HEK293T (cell line): ENCODE data around the gene TRIM23.

ENCODE experiments used
- CTCF ChIA-PET: fragments of 350-600 bp; formaldehyde crosslinking; extraction: SDS; loops from one replicate; lab custom pipeline; 2021; ENCODE audit warnings: antibody characterized with exemption, inconsistent platforms; lab: Yijun Ruan, JAX
- POLR2A ChIA-PET: fragments of 350-600 bp; formaldehyde crosslinking; extraction: SDS; loops from one replicate; lab custom pipeline; 2020; ENCODE audit warnings: antibody characterized with exemption, inconsistent platforms; lab: Yijun Ruan, JAX
- DNase-seq: peaks from one replicate; pipeline ENCODE4 v3.0.0; 2012; ENCODE audit warnings: mixed read lengths; ENCODE audit errors: extremely low spot score
- ARNT ChIP-seq: fragments of 450-650 bp; IDR thresholded peaks from 2 replicates; pipeline ENCODE4 v1.6.1; 2017; ENCODE audit warnings: mild to moderate bottlenecking
- BHLHE40 ChIP-seq: fragments of 450-650 bp; IDR thresholded peaks from 2 replicates; pipeline ENCODE4 v1.6.1; 2016; ENCODE audit warnings: mild to moderate bottlenecking, moderate library complexity, borderline replicate concordance
- CTBP1 ChIP-seq: fragments of 450-650 bp; IDR thresholded peaks from 2 replicates; pipeline ENCODE4 v1.6.1; 2016; ENCODE audit warnings: borderline replicate concordance
- ELF4 ChIP-seq: fragments of 450-650 bp; IDR thresholded peaks from 2 replicates; pipeline ENCODE4 v1.6.1; 2017; ENCODE audit warnings: antibody characterized with exemption
- FOXA1 ChIP-seq: fragments of 450-650 bp; IDR thresholded peaks from 2 replicates; pipeline ENCODE4 v1.6.1; 2016; ENCODE audit warnings: mild to moderate bottlenecking
- FOXK2 ChIP-seq: fragments of 450-650 bp; IDR thresholded peaks from 2 replicates; pipeline ENCODE4 v1.6.1; 2016; ENCODE audit warnings: mild to moderate bottlenecking
- FOXM1 ChIP-seq: fragments of 450-650 bp; IDR thresholded peaks from 2 replicates; pipeline ENCODE4 v1.6.1; 2017; ENCODE audit warnings: mild to moderate bottlenecking, borderline replicate concordance
- HDGF ChIP-seq: fragments of 450-650 bp; IDR thresholded peaks from 2 replicates; pipeline ENCODE4 v1.6.1; 2017; ENCODE audit warnings: antibody characterized with exemption, borderline replicate concordance
- L3MBTL2 ChIP-seq: fragments of 450-650 bp; conservative IDR thresholded peaks from 2 replicates; pipeline ENCODE4 v1.6.1; 2016; ENCODE audit warnings: mild to moderate bottlenecking
- LEF1 ChIP-seq: fragments of 450-650 bp; IDR thresholded peaks from 2 replicates; pipeline ENCODE4 v1.6.1; 2017; ENCODE audit warnings: mild to moderate bottlenecking, borderline replicate concordance
- NFRKB ChIP-seq: fragments of 450-650 bp; IDR thresholded peaks from 2 replicates; pipeline ENCODE4 v1.6.1; 2016; ENCODE audit warnings: mild to moderate bottlenecking, moderate library complexity
- SP1 ChIP-seq: fragments of 450-650 bp; IDR thresholded peaks from 2 replicates; pipeline ENCODE4 v1.6.1; 2017
- SUZ12 ChIP-seq: fragments of 450-650 bp; IDR thresholded peaks from 2 replicates; pipeline ENCODE4 v1.6.1; 2016; ENCODE audit warnings: mild to moderate bottlenecking
- TARDBP ChIP-seq: fragments of 450-650 bp; IDR thresholded peaks from 2 replicates; pipeline ENCODE4 v1.6.1; 2016
- ZNF384 ChIP-seq: fragments of 450-650 bp; IDR thresholded peaks from 2 replicates; pipeline ENCODE4 v1.6.1; 2016
- TF ChIP-seq, protein P1 (sequence below): fragments of 450-650 bp; IDR thresholded peaks from 2 replicates; pipeline ENCODE4 v1.6.1; 2016

Gene TRIM23

DNA sequence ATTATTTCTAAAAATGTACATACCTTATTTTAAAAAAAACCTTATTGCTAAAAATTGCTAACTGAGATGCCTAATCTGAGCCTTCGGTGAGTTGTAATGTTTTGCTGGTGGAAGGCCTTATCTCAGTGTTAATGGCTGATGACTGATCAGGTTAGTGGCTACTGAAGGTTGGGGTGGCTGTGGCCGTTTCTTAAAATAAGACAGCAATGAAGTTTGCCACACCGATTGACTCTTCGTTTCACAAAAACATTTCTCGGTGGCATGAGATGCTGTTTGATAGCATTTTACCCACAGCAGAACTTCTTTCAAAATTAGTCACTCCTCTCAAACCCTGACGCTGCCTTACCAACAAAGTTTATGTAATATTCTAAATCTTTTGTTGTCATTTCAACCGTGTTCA is 75.9 kb downstream of the TRIM23 start:
- ChIA-PET POLR2A (no interaction called here), CTCF (no interaction called here)
- DNase-seq: no peak
- TF ChIP-seq FOXA1 (no peak), HDGF (no peak), FOXM1 (no peak), LEF1 (no peak), SUZ12 (no peak), ZNF384 (no peak), L3MBTL2 (no peak), FOXK2 (no peak), NFRKB (no peak), BHLHE40 (no peak), SP1 (no peak), ELF4 (no peak)
- TF ChIP-seq, protein P1, sequence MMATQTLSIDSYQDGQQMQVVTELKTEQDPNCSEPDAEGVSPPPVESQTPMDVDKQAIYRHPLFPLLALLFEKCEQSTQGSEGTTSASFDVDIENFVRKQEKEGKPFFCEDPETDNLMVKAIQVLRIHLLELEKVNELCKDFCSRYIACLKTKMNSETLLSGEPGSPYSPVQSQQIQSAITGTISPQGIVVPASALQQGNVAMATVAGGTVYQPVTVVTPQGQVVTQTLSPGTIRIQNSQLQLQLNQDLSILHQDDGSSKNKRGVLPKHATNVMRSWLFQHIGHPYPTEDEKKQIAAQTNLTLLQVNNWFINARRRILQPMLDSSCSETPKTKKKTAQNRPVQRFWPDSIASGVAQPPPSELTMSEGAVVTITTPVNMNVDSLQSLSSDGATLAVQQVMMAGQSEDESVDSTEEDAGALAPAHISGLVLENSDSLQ: no peak

DNA sequence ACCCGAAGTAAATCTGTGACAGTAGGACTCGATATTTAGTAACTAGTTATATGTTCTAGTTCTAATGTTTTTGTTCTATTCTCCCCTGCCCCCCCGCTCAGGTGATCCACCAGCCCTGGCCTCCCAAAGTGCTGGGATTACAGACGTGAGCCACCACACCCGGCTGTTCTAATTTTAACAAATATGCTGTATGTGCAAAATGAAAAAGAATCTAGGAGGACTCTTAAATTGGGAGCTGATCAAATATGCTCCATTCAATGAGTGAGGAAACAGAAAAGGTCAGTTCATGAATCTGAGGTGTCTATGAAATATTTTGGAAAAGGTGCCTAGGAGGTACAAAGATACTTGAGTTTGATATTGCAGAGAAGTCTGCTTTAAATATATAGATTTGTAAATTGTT is 78.0 kb downstream of the TRIM23 start:
- POLR2A ChIA-PET: no interaction called here
- CTCF ChIA-PET: no interaction called here

DNA sequence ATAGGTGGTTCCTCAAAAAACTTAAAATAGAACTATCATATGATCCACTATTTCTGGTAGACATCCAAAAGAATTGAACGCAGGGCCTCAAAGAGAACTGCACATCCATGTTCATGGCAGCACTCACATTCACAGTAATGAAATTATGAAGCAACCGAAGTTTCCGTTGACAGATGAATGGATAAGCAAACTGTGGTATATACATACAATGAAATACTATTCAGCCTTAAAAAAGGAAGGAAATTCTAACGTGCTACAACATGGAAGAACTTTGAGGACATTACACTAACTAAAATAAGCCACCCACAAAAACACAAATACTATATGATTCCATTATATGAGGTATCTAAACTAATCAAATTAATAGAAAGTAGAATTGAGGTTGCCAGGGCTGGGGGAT is 79.7 kb downstream of the TRIM23 start:
- TF ChIP-seq FOXA1 (no peak), TARDBP (no peak), ELF4 (no peak), FOXM1 (no peak), ARNT (no peak), ZNF384 (no peak), BHLHE40 (no peak), LEF1 (no peak), FOXK2 (no peak), HDGF (no peak), NFRKB (no peak), L3MBTL2 (no peak), CTBP1 (no peak), SP1 (no peak), SUZ12 (no peak)
- TF ChIP-seq, protein P1: no peak
- DNase-seq: no peak
- ChIA-PET CTCF (interaction anchor here (1.0 kb wide), 1 partner anchor 9 kb away, joined by 5 read pairs; no protein-coding TSS in a partner anchor), POLR2A (interaction anchor here (1.8 kb wide), 1 partner anchor 18 kb away, joined by 7 read pairs; the partner anchor contains the start of genes CENPK and PPWD1)

More for the DNA sequence above, 78.0 kb downstream of the TRIM23 start:
- TF ChIP-seq LEF1 (no peak), HDGF (no peak), ZNF384 (no peak), TARDBP (no peak), L3MBTL2 (no peak), SP1 (no peak), ELF4 (no peak), CTBP1 (no peak), ARNT (no peak), NFRKB (no peak), BHLHE40 (no peak), SUZ12 (no peak), FOXK2 (no peak), FOXM1 (no peak), FOXA1 (no peak)
- TF ChIP-seq, protein P1: no peak
- DNase-seq: no peak

DNA sequence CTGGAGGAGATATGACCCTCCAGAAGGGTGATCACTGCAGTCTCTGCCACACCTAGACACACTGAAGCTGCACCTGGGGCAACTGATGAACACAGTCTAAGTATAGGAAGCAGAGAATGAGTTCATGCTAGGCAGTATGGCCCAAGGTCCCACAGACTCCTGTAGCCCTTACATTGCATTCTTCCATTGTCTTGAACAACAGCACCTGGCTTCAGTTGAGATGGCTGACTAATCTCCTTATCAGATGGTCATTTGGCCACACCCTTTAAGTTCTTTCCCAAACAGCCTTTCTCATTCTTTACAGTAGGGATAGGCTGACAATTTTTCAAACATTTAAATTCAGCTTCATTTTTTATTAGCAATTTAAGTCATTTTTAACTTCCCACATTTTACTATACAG is 84.3 kb downstream of the TRIM23 start:
- TF ChIP-seq, protein P1: no peak
- no peak for TF ChIP-seq TARDBP
- no peak for TF ChIP-seq FOXK2
- CTCF ChIA-PET: no interaction called here
- POLR2A ChIA-PET: no interaction called here
- DNase-seq: no peak
